DMS53 (cell line): Measurements from ENCODE around the gene CHKA.
A peak's percentile ranks its signal among the peaks of the same experiment; 100 is the strongest.

Experiments
- DNase-seq: peaks from one replicate; lab custom pipeline; 2025; lab: John Stamatoyannopoulos, UW

The CHKA gene

DNA sequence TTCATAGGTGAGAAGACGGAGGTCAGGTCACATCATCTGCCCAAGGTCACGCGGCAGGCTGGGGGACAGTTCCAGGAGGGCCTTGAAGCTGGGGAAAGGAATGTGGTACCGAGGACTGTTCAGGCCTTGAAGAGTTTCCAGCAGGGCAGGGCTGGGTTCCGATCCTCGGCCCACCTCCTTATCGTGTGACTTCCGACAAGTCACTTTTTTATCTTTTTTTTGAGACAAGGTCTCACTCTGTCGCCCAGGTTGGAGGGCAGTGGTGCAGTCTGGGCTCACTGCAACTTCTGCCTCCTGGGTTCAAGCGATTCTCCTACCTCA, 90.1 kb downstream of the CHKA start:
- peak; percentile 50 for DNase-seq

DNA sequence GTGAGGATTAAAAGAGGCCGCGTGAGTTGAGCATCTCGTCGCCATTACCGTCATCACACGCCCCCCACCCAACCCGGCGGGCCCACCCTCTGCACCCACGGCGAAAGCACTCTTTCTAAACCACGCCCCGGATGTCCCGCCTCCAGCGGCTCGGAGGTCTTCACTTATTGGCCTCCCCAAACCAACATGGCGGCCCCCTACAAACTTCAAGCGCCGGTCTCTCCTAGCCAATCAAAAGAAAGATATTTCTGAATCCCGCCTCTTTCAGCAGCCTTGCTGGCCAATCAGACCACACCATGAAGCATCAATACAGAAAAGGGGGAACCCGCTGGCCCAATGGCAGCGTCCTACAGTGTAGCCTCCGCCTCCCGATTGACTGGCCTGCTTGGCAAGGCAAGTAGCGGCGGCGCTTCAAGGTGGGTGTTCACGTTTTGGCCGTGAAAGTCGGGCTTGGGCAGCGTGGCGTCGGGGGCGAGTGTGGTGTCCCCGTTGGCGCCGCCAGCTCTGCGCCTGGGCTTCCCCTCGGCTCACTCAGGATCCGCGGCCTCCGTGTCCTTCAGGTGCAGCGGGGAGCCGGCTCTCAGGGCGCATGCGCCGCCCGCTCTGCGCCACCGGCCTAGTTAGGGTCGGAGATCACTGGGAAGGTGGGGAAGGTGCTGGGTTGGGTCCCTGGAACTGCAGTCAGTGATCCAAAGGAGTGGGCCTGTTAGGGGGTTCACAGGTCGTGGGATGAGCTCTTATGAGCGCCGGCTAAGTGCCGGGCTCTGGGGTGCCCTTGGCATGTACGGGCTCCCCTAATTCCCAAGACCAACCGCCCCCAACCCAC, 90.7 kb downstream of the CHKA start, which contains the start of gene NDUFS8:
Gene NDUFS8 (plus strand): TSS at position 364 of the 826 bp plus-strand sequence. CDS start 1,471 bp downstream, outside the sequence.
- peak; percentile 100 for DNase-seq

DNA sequence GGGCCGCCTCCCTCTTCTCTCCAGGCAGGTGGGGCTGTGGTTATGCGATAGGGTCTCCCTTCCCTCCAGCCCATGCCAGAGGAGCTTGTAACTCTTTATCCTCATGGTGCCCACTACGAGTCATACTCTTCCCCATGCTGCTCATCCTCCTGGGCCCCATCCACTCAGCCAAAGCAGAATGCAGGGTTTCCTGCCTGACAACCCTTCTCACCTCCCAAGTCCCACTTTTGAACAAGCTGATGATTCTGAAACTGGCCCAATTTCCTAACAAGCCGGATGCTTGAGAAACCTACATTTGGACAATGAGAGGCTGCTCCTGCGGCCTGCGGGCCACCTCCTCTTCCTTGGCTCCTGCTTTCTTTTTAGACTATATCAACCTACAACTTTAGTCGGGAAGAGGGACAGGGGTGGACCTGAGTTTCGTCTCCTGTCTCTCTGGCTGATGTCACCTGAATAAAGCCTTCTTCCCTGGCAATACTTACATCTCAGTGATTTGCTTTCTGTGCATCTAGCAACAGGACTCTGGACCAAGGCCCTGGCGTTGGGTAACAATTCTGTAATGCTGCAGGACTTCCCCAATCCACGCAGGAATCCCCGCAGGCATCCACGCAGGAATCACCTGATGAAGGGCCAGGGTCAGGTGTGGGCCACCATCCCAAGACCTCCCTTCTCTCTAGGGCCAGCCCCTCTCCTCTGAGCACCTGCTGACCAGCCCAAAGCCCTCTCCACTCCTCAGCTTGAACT, 92.2 kb downstream of the CHKA start:
- no peak for DNase-seq

DNA sequence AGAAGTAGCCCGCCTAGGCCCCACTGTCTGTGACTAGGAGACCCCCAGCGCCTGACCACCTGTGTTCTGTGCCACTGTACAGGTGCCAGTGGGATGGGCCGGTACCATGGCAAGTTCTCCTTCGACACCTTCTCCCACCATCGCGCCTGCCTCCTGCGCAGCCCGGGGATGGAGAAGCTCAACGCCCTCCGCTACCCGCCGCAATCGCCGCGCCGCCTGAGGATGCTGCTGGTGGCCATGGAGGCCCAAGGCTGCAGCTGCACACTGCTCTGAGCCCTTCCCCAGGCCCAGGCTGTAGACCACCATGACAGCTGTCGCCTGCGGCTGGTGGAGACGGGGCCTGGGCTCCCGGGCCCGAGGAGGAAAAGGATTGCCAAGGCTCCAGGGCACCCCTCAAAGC, 93.5 kb downstream of the CHKA start:
- DNase-seq: no peak

DNA sequence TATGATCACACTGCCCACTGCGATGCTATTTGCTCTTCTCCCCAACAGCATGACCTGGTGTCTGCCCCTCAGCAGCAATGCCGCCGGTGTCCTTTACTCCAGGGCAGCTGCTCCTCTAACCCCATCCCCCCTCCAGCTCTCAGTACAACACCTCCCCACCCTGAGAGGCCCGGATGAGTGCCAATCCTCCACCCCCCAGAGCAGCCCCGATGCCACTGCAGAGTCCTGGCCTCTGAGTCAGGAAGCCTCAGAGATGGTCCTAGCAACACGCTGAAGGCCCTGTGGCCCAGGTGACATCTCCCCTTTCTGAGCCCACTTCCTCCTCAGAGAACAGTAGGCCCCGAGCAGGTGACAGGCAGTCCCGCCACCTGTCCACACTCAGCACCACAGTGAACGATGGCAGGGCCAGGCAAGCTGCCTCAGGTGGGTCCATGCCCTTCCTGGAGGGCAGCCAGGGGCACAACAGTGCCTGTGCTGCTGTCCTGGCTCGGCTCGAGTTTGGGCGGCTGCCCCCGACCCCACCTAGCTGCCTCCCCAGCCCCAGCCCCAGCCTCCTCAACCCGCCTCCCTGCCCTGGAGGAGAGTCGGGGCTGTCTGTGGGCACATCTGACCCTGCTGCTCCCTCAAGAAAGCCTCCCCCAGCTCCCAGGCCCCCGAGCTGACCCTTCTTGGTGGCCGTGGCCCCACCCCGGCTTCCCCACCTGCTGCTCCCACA, 94.6 kb downstream of the CHKA start:
- DNase-seq: peak; percentile 88

DNA sequence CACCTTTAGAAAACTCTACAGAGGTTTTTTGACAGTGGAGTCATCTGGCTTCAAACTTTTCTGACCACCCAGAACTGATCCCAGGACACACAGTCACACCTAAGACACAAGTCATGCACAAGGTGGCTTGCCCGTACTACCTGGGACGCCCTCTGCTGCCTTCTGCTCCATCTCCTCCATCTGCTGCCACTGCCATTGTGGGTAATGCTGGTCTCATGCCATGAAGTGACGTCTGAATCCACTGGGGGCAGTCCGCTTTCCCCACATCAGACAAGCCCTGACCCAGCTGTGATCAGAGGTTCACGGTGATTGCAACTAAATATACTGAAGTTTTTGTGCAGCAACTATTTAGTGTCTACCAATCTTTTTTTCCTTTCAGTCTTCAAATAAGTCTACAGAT, 96.1 kb downstream of the CHKA start:
- peak; percentile 41 for DNase-seq

DNA sequence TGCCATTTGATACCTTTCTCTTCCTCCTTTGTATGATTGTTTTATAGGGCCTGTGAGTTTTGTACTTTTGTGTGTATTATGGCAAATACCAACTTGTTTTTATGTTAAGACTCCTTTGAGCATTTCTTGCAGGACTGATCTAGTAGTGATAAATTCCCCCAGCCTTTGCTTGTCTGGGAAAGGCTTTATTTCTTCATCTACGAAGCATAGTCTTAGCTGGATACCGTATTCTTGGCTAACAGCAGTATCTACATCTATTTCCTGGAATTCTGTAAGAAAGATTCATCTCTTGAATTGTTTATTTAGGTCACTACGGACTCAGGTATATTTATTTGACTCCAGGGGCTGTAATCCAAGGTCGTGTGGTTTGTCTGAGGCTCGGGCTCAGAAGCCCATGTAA, 96.7 kb downstream of the CHKA start:
- no peak for DNase-seq

DNA sequence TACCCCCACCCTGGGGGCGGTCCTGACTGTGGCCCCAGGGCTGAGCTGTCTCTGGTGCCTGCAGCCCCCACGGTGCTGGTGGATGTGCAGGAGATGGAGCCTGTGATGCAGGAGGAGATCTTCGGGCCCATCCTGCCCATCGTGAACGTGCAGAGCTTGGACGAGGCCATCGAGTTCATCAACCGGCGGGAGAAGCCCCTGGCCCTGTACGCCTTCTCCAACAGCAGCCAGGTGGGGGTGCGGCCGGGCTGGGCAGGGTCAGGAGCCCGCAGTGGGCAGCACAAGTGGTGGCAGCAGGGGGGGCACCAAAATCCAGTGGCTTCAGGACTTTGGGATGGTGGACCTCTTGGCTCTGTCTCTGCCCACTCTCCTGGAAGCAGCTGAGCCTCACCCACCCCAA, 98.7 kb downstream of the CHKA start:
- DNase-seq: no peak

DNA sequence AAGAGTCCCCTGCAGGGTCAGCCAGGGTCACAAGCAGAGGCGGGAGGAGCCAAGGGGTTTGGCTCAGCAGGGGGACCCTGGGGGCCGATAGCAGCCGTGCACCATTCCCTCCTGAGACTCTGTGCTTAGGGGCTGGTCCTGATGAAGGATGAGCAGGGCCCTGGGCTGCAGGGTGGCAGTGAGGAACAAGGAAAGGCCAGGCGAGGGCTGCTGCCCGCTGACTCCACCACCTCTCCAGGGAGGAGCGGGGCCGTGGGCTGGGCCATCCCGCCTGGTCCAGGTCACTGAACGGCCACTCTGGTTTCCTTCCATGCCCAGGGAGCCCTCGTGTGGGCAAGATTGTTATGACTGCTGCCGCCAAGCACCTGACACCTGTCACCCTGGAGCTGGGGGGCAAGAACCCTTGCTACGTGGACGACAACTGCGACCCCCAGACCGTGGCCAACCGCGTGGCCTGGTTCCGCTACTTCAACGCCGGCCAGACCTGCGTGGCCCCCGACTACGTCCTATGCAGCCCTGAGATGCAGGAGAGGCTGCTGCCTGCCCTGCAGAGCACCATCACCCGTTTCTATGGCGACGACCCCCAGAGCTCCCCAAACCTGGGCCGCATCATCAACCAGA, 99.9 kb downstream of the CHKA start:
- peak; percentile 86 for DNase-seq

DNA sequence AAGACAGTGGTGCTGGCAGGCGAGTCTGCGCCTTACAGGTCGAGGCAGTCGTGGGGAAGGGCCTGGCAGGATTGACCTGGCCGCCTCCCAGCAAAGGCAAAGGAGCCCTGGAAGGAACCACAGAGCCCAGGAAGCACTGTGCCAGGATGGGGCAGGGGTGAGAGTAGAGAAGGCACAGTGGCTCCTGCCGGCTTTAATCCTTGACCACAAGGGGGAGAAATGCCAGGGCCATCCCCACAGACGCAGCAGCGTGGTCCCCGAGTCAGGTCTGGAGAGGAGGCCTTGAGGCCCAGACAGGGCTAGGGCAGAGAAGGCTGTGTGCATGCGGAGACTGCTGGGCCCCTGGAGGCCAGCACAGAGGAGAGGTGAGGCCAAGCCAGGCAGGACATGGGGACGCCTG, 100.6 kb downstream of the CHKA start:
- peak; percentile 49 for DNase-seq

DNA sequence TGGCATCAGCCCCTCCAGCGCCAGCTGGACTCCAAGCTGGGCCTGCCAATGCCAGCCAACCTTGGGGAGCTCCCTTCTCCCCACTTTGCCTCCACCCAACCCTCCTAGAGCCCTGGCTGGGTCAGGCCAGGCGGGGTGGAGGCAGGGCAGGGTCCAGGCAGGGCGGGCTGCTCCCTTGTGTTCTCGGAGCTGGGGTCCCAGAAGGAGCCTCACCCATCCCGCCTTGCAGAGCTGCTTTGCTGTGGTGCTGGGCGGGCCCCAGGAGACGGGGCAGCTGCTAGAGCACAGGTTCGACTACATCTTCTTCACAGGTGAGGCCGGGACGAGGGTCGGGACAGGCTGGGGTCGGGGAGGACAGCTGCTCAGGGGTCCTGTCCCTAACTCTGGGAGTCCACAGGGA, 101.7 kb downstream of the CHKA start:
- no peak for DNase-seq

DNA sequence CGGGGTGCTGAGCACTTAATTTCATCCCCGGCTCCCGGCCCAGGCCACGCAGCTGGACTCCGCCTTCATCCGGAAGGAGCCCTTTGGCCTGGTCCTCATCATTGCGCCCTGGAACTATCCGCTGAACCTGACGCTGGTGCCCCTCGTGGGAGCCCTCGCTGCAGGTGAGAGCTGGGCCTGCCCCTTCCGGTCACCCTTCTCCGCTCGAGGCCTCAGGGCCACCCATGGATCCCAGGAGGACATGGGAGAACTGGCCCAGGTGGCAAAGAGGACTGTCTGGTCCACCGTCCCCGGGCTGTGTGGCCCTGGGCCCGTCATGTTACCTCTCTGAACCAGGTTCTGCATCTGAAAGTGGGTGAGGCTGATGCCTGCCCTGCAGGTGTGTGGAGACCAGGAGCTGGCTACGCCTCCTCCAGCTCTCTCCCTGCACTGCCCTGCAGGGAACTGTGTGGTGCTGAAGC, 102.4 kb downstream of the CHKA start:
- DNase-seq: no peak

DNA sequence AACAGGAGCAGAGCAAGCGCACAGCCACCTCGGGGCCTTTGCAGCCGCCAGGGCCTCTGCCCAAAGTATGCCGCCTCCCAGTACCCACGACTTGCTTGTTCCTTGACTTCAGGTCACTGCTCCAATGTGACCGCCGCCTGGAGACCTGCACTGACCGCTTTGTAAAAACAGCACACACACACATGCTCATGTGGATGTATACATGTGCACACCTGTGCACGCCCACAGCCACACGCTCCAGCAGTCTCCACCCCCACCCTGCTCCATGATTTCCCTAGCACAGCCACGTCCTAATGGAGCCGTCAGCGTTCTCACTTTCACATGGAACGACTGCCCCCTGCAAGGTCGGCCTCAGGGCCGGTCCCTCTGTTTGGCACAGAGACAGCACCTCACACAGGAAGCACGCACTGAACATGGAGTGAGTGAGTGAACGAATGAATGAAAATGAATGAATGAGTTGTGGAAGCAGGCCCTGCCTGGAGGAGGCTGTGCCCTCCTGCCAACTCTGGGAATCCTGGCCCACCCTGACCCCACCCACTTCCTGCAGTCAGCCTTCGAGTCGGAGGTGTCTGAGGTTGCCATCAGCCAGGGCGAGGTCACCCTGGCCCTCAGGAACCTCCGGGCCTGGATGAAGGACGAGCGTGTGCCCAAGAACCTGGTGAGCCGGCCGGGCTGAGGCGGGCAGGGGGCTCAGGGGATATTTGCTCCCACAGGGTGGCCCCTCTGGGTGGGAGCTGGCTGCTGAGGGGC, 103.0 kb downstream of the CHKA start:
- no peak for DNase-seq

DNA sequence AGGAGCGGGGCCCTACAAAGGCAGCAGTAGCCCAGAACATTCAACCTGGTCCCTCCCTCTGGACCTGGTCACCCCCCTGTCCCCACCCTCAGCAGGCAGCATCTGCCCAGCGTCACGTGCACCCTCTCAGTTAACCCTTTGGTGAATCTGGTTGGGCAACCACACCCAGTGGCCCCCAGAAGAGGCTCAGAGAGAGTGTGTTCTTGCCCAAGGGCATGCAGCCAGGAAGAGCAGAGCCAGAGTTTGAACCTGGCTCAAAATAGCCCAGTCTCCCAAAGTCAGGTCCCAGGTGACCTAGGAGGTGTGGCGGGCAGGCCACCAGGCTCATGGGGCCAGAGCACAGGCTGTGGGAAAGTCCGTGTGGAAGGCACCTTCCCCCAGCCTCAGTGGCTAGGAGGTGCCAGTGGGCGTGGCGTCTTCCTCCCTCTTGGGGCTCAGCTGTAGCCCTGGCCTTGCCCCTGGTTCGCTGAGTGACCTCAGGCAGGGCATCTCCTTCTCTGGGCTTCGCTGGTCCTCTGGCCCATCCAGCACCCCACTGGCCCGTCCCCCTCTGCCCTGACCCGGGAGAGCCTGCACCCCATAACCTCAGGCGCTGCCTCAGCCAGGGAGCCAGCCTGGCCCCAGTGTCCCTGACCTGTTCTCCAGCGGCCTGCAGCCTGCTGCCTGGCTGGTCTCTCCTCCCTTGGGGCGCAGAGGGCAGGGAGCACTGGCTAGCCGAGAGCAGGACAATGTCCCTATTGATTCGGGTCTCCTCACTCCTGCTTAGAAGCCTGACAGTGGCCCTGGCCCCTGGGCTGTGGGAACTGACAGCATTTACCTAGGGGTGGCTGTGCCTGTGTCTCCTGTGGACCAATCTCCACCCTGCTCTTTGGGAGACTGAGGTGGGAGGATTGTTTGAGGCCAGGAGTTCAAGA, 104.0 kb downstream of the CHKA start:
- DNase-seq: no peak

DNA sequence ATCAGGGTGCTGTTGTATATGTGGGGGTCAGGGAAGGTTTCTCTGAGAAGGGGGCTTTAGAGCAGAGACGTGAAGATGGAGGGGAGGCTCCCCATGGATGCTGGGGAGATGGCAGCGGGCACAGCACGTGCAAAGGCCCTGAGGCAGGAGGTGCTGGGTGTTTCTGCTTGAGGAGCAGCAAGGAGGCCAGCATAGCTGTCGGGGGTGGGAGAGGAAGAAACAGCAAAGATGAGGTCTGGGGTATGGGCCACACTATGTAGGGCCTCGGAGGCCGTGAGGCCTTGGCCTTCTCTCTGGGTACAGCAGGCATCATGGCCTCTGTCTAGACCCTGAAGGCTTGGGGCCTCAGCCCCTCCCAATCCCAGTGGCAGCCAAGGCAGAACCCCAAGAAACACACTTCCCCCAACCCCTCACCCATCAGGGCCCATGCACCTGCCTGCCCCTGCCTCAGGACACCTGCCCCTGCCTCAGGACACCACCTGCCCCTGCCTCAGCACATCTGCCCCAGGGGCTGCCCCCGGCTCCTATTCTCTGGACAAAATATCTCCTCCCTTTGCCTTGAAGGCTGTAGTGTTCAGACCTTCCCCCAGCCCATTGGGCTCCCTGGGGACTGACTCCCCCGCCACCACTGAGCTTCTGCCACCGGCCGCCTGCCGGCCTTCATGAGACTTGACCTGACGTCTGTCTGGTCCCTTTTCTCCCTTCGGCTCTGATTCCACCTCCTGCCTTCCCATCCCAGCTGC, 104.9 kb downstream of the CHKA start:
- peak; percentile 49 for DNase-seq

DNA sequence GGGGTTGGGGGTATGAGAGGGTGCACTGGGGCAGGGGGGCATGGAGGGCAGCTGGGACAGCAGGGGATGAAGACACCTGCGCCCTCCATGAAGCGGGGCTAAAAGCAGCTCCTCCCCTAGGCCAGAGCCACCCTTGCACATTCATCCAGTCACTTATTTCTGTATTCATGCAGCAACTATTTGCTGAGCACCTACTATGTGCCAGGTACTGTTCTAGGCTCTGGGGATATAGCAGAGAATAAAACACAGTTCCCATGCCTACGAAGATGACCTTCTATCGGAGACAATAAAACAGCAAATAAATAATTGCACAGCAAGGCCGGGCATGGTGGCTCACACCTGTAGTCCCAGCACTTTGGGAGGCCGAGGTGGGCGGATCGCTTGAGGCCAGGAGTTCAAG, 105.7 kb downstream of the CHKA start:
- no peak for DNase-seq

DNA sequence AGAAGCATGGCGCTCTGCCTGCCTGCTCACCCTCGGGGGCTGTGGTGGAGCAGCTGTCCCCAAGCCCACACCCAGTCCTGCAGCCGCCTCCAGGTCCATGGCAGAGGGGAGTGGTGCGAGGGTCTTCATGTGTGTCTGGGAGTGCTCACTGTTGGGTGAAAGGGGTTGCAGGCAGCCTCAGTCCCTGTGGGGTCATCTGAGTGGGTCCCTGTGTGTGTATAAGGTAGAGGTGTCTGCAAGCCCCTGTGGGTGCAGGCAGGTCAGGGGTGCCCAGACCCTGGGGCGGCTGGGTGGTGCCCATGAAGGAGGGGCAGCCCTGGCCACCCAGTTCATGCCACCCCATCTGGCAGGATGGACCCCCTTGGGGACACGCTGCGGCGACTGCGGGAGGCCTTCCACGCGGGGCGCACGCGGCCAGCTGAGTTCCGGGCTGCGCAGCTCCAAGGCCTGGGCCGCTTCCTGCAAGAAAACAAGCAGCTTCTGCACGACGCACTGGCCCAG, 106.2 kb downstream of the CHKA start:
- no peak for DNase-seq

DNA sequence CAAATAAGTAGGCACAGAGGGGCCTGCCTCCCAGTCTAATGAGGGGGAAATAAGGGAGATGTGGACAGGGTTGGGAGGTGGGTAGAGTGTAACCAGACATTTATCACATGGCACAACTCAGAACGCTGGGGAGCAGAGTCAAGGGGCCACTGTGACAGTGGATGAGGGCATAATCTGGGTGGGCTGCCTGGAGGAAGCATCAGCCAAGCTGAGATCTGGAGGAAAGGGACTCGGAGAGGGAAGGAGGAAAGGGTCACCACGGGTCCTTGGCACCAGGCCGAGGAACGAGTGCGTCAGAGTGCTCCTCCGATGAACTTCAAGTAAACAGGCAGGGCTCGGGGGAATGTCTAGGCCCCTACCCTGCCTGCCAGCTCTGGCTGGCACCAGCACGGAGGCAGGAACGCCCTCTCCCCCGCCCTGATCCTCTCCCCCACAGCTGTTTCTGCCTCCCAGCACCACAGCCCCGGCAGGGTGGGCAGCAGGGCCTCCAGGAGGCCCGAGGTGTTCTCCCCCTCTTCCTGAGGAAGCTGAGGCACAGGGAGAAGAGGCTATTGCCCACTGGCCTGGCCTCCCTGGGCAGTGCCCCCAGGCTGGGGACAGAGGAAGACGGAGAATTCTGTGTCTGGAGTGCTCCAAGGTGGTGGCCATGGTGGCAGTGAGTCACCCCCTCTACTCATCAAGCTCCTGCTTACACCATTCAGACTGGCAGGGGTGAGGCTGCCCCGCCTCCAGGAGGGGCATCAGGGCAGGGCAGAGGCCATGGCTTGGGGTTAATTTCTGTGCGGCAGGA, 106.8 kb downstream of the CHKA start:
- DNase-seq: peak; percentile 75
